SJCRH30 (cell line): ENCODE measurements around the gene FARP1. TPM values are rescaled to one million over a fixed set of nuclear protein-coding genes. Genes with fewer than 3 reads are reported as not detected.

ENCODE experiments used
- DNase-seq, 2 experiments: peaks; one replicate each; pipeline ENCODE4 v3.0.0-alpha.2; 2015 to 2020
- H3K27ac ChIP-seq: fragments of 250-450 bp; sonication (Bioruptor Pico); 2 replicates; pipeline ENCODE4 v1.5.1; 2020; ENCODE audit warnings: mild to moderate bottlenecking, moderate library complexity
- H3K27me3 ChIP-seq: fragments of 250-450 bp; sonication (Bioruptor Pico); 2 replicates; pipeline ENCODE4 v1.5.1; 2020; ENCODE audit warnings: mild to moderate bottlenecking, moderate library complexity
- H3K36me3 ChIP-seq: fragments of 250-450 bp; sonication (Bioruptor Pico); 2 replicates; pipeline ENCODE4 v1.5.1; 2020; ENCODE audit warnings: mild to moderate bottlenecking, moderate library complexity
- H3K4me1 ChIP-seq: fragments of 250-450 bp; sonication (Bioruptor Pico); 2 replicates; pipeline ENCODE4 v1.5.1; 2020; ENCODE audit warnings: mild to moderate bottlenecking, moderate library complexity
- H3K4me3 ChIP-seq: fragments of 250-450 bp; sonication (Bioruptor Pico); 2 replicates; pipeline ENCODE4 v1.5.1; 2020; ENCODE audit warnings: mild to moderate bottlenecking, moderate library complexity
- H3K9me3 ChIP-seq: fragments of 250-450 bp; sonication (Bioruptor Pico); replicated peaks from 2 replicates; pipeline ENCODE4 v1.5.1; 2020; ENCODE audit warnings: mild to moderate bottlenecking, moderate library complexity
- total RNA-seq: library from RNA; depleted of rRNA; stranded (reverse); fragments of >200 nt; shearing (Covaris generic); gene quantifications from 2 replicates; pipeline ENCODE4 v1.2.3, GENCODE V29; 2014

The FARP1 gene
- total RNA-seq, 1 experiment from 2014 or later: 32.5 TPM

DNA sequence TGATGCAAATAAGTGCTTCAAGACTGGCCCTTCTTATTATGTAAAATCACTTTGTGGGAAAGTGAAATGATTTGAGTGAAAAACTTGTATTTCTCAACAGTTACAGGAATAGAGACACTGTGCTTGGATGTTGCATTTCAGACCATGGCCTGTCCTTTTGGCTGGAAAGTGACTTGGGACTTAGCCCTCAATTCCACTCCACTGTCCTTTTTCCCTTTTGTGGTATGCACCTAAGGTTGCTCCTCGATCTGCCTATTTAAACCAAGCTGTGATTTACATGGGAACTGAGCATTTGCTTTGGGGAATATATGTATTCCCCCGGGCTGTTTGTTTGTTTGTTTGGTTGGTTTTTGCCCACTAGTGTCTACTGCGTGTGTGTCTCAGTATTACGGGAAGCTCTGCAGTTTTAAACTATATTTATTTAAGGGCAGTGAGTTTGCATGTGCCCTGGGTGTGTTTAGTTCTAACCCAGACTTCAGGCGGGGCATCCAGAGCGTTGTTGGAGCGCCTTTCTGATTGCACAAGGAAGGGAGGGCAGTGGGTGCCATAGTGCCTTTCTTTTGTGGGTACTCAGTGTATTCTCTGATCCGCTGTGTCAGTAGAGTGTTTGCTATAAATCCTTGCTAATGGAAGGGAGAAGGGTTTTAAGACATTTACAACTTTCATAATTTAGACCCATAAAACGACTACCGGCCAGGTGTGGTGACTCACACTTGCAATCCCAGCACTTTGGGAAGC is 52.3 kb downstream of the FARP1 start:
- Histone ChIP-seq H3K4me1 (no peaks in the 10 kb centered on the region), H3K4me3 (no peak overlapping the region), H3K9me3 (no peaks in the 10 kb centered on the region), H3K27ac (no peak overlapping the region), H3K27me3 (no peaks in the 10 kb centered on the region), H3K36me3 (no peaks in the 10 kb centered on the region)
- no peak for DNase-seq

DNA sequence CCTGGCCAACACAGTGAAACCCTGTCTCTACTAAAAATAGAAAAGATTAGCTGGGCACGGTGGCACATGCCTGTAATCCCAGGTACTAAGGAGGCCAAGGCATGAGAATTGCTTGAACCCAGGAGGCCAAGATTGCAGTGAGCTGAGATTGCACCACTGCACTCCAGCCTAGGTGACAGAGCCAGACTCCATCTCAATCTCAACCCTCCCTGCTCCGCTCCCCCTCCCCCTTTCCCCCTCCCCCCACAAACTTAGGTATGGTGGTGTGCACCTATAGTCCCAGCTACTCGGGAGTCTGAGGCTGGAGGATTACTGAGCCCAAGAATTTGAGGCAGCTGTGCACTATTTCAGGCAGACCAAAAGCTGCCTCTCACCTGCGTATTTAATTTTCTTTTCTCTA is 55.8 kb downstream of the FARP1 start:
- no peak overlapping the region for H3K27ac ChIP-seq
- H3K36me3 ChIP-seq: no peaks in the 10 kb centered on the region

DNA sequence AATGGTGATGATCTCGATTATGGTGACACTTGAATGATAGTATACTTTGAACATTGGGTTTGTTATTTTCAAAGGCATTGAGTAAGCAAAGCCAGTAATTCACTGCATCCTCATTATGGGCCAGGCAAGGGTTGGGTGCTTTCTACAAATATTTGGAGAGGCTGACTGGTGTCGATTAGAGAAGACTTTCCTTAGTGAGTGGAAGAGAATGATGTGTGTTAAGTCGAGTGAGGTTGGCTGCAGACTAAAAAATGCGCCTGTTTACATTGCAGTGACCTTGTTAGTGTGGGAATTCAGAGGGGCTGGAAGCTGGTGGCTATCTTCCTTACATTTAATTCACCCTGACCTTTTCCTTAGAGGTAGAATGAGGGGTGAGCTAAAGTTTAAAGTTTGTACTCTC is 56.6 kb downstream of the FARP1 start:
- no peak for DNase-seq
- no peaks in the 10 kb centered on the region for H3K9me3 ChIP-seq
- H3K4me3 ChIP-seq: no peak overlapping the region
- H3K36me3 ChIP-seq: no peaks in the 10 kb centered on the region; the same call in 1 of the 2 replicates
- H3K27ac ChIP-seq: no peak overlapping the region
- H3K27me3 ChIP-seq: no peaks in the 10 kb centered on the region
- H3K4me1 ChIP-seq: no peaks in the 10 kb centered on the region

More for the DNA sequence above, 55.8 kb downstream of the FARP1 start:
- DNase-seq: no peak
- no peaks in the 10 kb centered on the region for H3K4me1 ChIP-seq
- no peaks in the 10 kb centered on the region for H3K9me3 ChIP-seq
- H3K27me3 ChIP-seq: no peaks in the 10 kb centered on the region
- H3K4me3 ChIP-seq: no peak overlapping the region

DNA sequence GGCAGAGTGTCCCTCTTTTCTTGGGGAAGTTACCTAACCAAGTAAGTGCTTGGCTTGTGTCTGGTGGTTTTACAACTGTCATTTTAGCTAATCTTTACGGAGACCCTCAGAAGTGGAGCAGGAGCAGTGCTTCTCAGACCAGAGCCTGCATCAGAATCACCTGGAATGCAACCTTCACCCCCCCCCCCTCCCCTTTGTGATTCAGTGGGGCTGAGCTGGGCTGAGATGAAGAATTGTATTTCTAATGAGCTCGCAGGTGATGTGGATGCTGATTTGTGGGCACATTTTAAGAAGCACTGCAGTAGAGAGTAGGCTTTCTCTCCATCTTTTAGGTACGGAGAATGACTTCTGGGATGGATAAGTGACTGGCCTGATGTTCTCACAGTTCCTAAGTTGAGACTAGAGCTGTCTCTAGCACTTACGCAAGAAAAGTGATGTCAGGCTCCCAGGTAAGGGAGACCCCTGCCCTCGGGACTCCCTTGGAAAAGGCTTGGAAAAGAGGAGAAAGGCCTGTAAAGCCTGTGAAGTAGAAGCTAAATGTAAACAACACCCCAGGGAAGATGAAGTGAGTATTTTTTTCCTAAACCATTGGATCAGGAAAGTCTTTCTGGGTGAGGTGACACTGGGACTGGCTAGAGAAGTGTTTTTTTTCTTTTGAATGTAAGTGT is 57.5 kb downstream of the FARP1 start:
- Histone ChIP-seq H3K9me3 (no peaks in the 10 kb centered on the region), H3K36me3 (no peaks in the 10 kb centered on the region; the same call in 1 of the 2 replicates), H3K4me1 (no peaks in the 10 kb centered on the region), H3K4me3 (no peak overlapping the region), H3K27me3 (no peaks in the 10 kb centered on the region), H3K27ac (no peak overlapping the region)
- DNase-seq: no peak

DNA sequence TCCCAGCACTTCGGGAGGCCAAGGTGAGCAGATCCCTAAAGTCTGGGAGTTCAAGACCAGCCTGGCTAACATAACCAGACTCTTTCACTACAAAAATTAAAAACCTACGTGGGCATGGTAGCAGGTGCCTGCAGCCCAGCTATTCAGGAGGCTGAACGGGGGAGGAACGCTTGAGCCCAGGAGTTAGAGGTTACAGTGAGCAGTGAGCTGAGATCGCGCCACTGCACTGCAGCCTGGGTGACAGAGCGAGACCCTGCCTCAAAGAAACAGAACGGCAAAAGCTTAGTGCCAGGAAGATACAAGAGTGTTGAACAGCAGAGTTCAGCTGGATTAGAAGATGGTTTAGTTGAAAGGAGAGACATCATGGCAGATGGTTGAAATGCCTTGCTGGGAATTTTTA is 58.3 kb downstream of the FARP1 start:
- Histone ChIP-seq H3K9me3 (peaks cover 6% of the 10 kb centered on the region; the same call in 1 of the 2 replicates), H3K4me3 (no peak overlapping the region), H3K4me1 (no peaks in the 10 kb centered on the region), H3K27ac (no peak overlapping the region), H3K36me3 (no peaks in the 10 kb centered on the region; the same call in 1 of the 2 replicates), H3K27me3 (no peaks in the 10 kb centered on the region)
- no peak for DNase-seq

DNA sequence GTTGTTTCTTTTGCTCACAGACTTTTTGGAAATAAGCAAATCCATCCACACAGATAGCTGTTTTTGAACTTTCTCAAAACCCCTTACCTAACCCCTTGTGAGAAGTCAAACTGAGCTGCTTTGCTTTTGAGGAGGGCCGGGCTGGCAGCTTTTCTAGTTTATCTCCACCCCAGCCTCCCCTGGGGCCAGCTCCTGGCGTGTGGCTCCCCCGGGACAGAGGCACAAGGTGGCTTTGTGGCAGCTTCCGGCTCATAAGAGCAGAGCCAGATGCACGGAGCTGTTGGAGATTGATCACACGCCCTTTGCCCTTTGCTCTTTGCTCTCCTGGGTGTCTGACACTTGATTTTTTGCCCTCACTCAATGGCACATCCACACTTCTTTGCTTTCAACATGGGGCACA is 59.1 kb downstream of the FARP1 start:
- H3K9me3 ChIP-seq: peaks cover 10% of the 10 kb centered on the region; the same call in 1 of the 2 replicates
- no peak for DNase-seq
- H3K27me3 ChIP-seq: no peaks in the 10 kb centered on the region
- H3K36me3 ChIP-seq: no peaks in the 10 kb centered on the region; the same call in 1 of the 2 replicates
- H3K4me3 ChIP-seq: no peak overlapping the region
- no peak overlapping the region for H3K27ac ChIP-seq
- H3K4me1 ChIP-seq: no peaks in the 10 kb centered on the region

DNA sequence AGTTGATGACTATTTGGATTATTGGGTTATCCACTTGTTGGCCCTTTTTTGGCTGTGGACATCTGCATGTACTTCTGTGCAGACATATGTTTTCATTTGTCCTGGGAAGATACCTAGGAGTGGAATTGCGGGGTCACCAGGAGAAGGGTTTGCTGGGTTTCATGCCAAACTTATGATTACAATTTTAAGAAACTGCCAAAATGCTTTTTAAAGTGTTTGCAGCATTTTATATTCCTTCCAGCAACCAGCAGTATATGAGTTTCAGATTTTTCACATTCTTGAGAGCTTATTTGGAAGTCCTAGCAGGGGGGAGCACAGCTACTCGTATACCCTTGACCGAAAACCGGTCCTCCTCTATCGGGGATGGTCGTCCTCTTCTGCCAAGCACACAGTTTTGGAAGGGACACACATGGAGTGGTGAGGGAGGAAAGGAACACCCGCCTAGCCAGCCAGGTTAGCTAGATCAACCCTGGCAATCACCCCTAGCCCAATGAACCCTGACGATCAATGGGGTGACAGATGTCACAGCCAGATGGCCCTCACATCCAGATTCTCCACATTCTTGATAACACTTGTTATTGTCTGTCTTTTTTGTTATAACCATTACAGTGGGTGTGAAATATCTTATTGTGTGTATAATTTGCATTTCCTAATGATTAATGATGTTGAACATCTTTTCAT is 60.9 kb downstream of the FARP1 start:
- no peak overlapping the region for H3K4me3 ChIP-seq
- no peak for DNase-seq
- H3K4me1 ChIP-seq: no peaks in the 10 kb centered on the region
- no peaks in the 10 kb centered on the region; the same call in 1 of the 2 replicates for H3K36me3 ChIP-seq
- H3K9me3 ChIP-seq: peaks cover 10% of the 10 kb centered on the region; the same call in 1 of the 2 replicates
- no peaks in the 10 kb centered on the region for H3K27me3 ChIP-seq
- no peak overlapping the region for H3K27ac ChIP-seq

DNA sequence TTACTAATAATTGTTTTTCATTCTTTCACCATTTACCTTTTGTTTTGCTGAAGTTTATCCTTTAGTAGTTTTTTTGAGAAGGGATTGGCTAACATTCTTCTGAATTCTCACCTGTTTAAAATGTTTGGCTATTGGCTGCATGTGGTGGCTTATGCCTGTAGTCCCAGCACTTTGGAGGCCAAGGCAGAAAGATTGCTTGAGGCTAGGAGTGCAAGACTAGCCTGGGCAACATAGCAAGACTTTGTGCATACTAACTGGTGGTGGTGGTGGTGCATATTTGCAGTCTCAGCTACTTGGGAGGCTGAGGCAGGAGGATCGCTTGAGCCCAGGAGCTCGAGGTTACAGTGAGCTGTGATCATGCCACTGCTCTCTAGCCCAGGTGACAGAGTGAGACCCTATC is 61.7 kb downstream of the FARP1 start:
- Histone ChIP-seq H3K4me3 (no peak overlapping the region), H3K27me3 (no peaks in the 10 kb centered on the region), H3K36me3 (no peaks in the 10 kb centered on the region; the same call in 1 of the 2 replicates), H3K4me1 (no peaks in the 10 kb centered on the region), H3K9me3 (peaks cover 10% of the 10 kb centered on the region; the same call in 1 of the 2 replicates), H3K27ac (no peak overlapping the region)
- DNase-seq: no peak

DNA sequence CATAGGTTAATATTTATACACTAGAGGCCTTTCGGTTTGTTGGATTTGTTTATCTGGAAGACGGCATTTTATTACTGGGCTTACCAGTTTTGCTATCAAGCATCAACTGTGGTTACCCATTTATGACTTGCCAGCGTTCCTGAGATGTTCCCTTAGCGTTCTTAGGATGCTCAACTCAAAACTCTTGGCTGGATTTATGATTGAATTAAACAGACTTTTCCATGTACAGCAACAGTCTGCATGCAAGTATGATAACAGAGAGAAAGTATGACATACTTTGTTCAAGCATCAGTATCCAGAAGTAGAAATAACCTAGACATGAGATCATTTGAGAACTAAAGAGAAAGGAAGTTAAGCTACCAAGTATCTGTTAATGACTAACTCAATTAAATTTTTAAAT is 64.1 kb downstream of the FARP1 start:
- Histone ChIP-seq H3K4me3 (no peak overlapping the region), H3K27ac (no peak overlapping the region), H3K9me3 (peaks cover 10% of the 10 kb centered on the region; the same call in 1 of the 2 replicates), H3K36me3 (no peaks in the 10 kb centered on the region; the same call in 1 of the 2 replicates), H3K4me1 (no peaks in the 10 kb centered on the region), H3K27me3 (no peaks in the 10 kb centered on the region)
- no peak for DNase-seq

DNA sequence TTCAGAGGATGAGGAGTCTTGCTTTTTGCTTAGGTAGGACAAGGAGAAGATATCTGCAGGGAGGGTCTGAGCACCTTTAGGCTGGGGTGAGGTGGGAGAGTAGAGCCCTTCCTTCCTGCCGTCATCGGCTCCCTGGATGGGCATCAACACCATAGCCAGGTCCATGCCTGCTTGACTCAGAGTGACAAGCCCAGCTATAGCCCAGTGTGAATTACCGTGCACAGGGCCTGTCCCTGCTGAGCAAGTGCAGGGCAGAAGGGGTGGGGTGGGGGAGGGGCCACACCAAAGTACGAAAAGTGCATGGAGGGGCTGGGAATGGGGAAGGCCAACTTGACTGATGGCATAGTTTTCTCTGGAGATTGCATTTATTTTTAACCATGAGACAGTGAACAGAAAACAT is 64.5 kb downstream of the FARP1 start:
- Histone ChIP-seq H3K4me1 (no peaks in the 10 kb centered on the region), H3K36me3 (no peaks in the 10 kb centered on the region; the same call in 1 of the 2 replicates), H3K9me3 (peaks cover 10% of the 10 kb centered on the region; the same call in 1 of the 2 replicates), H3K4me3 (no peak overlapping the region), H3K27me3 (no peaks in the 10 kb centered on the region), H3K27ac (no peak overlapping the region)
- no peak for DNase-seq

DNA sequence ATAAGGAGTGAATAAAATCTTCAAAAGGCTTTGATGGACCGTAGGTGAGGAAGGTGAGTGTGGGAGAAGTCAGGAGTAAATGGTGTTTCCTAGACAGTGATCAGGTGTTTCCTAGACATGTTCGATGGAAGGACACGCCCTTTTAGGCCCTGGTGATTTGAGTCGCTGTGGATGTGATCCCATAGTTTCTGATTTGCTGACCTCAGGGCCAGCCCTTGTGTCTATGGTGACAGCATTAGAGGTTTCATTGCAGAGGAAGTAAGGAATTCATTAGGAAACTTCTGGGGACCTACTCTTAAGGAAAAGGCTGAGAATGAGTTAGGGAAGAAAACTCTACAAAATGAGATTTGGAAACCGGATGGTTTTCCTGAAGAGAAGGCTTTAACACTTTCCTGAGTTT is 65.7 kb downstream of the FARP1 start:
- Histone ChIP-seq H3K27ac (no peak overlapping the region), H3K4me3 (no peak overlapping the region), H3K27me3 (no peaks in the 10 kb centered on the region), H3K9me3 (peaks cover 10% of the 10 kb centered on the region; the same call in 1 of the 2 replicates), H3K4me1 (peaks cover 9% of the 10 kb centered on the region), H3K36me3 (no peaks in the 10 kb centered on the region; the same call in 1 of the 2 replicates)
- DNase-seq: no peak

DNA sequence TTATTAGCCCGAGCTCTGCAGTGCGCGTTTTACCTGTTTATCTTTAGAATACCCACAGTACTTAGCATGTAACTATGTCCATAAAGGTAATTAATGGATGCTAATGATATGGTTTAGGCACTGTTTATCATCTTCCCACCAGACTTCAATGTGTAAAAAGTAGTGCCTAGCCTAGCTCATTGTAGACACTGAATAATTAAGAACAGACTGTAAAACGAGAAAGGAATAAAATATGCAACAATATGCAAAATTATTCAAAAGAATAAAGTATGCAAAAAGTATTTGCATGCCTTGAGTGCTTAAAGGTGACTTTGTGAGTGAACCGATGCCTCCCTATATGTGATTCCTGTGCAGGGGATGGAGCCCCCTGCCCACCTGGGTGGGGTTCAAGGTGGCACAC is 69.9 kb downstream of the FARP1 start:
- H3K4me1 ChIP-seq: peaks cover 40% of the 10 kb centered on the region
- no peak overlapping the region for H3K4me3 ChIP-seq
- no peak for DNase-seq
- no peak overlapping the region for H3K27ac ChIP-seq
- no peaks in the 10 kb centered on the region for H3K36me3 ChIP-seq
- H3K9me3 ChIP-seq: no peaks in the 10 kb centered on the region
- H3K27me3 ChIP-seq: no peaks in the 10 kb centered on the region

DNA sequence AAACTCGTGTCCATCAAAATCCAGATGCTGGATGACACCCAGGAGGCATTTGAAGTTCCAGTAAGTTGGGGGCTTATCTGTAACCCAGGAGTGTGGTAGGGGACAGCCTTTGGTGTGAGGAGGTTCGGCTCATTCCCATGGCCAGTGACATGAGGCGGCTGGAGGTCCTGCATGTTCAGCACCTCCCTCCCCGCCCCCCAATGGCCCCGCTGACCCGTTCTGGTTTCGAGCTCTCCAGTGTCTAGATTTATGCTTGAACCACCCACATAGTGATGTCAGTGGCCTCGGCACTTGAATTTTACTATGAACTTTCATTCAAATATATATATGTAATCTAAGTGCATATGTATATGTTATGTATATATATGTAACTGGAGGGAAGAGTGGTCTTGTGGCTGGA is 70.5 kb downstream of the FARP1 start:
- H3K27ac ChIP-seq: peak overlapping the region; percentile 23; the same call in 1 of the 2 replicates
- peaks cover 40% of the 10 kb centered on the region for H3K4me1 ChIP-seq
- no peaks in the 10 kb centered on the region for H3K36me3 ChIP-seq
- DNase-seq: no peak
- H3K4me3 ChIP-seq: no peak overlapping the region
- H3K27me3 ChIP-seq: no peaks in the 10 kb centered on the region
- no peaks in the 10 kb centered on the region for H3K9me3 ChIP-seq

DNA sequence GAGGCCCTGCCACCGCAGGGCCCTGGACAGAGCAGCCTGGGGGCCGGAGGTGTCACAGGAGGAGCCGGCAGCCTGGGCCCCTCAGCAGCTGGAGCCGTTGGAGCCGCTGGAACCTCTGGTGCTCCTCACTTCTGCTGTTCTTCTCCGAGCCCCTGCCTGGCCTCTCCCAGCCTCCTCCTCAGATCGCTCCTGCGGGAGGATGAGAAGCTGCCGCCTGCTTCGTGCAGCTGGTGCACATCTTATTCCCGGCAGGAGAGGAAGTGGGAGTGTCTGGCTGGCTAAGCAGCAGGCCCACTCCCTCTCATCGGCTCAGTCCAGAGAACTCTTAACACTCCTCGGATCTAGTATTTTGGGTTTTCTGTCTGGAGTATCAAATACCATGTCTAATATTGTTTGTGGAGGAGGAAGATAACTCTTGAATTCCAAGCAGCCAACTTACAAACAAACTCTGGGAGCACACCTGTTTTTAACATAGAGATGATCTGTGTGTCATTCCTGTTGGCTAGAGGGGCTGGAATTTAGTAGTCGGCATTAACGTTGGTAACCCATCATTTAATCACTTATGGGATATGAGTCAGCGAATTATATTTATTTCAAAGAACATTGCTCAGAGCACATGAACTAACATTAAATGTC is 71.2 kb downstream of the FARP1 start:
- Histone ChIP-seq H3K4me1 (peaks cover 40% of the 10 kb centered on the region), H3K27ac (peak overlapping the region; percentile 23; the same call in 1 of the 2 replicates), H3K36me3 (no peaks in the 10 kb centered on the region), H3K4me3 (peak overlapping the region; percentile 4; the same call in 1 of the 2 replicates), H3K9me3 (no peaks in the 10 kb centered on the region), H3K27me3 (no peaks in the 10 kb centered on the region)
- peak; percentile 74 to 80 for DNase-seq
